B cell (primary cell): ENCODE measurements around the gene ZNF622. TPM values are rescaled to one million over a fixed set of nuclear protein-coding genes. Genes with fewer than 3 reads are reported as not detected.
"Not testable (repeated sequence)": the region's sequence is repeated elsewhere in the genome, so short reads cannot be mapped to it uniquely, and the experiment has no call there.

Source experiments
- ATAC-seq: fragments of 200-7000 bp; cut with Tn5 transposase; one replicate; pipeline ENCODE4 v1.10.0; 2021; ENCODE audit warnings: low read depth, mild to moderate bottlenecking, moderate number of reproducible peaks, moderate library complexity
- CTCF ChIA-PET: fragments of 350-600 bp; sonication (Branson Sonifier 250); formaldehyde crosslinking; loops from one replicate; lab custom pipeline; 2021; ENCODE audit warnings: antibody characterized with exemption, inconsistent platforms; lab: Charles Lee
- POLR2A ChIA-PET: fragments of 350-600 bp; sonication (Branson Sonifier 250); formaldehyde crosslinking; loops from one replicate; lab custom pipeline; 2021; ENCODE audit warnings: antibody characterized with exemption; lab: Charles Lee
- DNase-seq: peaks from one replicate; pipeline ENCODE4 v3.0.0; 2013
- H2AFZ ChIP-seq: 2 replicates; pipeline ENCODE4 v1.6.1; 2012; ENCODE audit warnings: mild to moderate bottlenecking, low read depth, low read length; ENCODE audit not compliant: insufficient read depth, poor library complexity, severe bottlenecking
- H3K27ac ChIP-seq, 2 donors: 1 replicate in 1 of 2; 2 replicates in 1 of 2; pipeline ENCODE4 v1.5.1; 2012 to 2013; ENCODE audit warnings: low read length in 2 of 2, mild to moderate bottlenecking in 2 of 2, moderate library complexity in 1 of 2
- H3K27me3 ChIP-seq, 4 experiments: fragments of 200-600 bp in 1 of 4; sonication (generic) in 1 of 4; replicated peaks in 1 of 4; 1 replicate in 2 of 4; 2 replicates in 2 of 4; pipeline versions ENCODE4 v1.6.1 to v1.7.0; 2013 to 2016; ENCODE audit warnings: low read length in 3 of 4, mild to moderate bottlenecking in 2 of 4, mixed read lengths in 1 of 4, moderate library complexity in 1 of 4; ENCODE audit not compliant: insufficient read depth in 4 of 4, control insufficient read depth in 3 of 4; ENCODE audit errors: control extremely low read depth in 1 of 4
- H3K36me3 ChIP-seq, 2 experiments: replicated peaks in 1 of 2; 1 replicate in 1 of 2; 2 replicates in 1 of 2; pipeline versions ENCODE4 v1.6.1 to v1.7.1; 2013; ENCODE audit warnings: low read length in 1 of 2; ENCODE audit not compliant: insufficient read depth in 2 of 2, control insufficient read depth in 1 of 2; ENCODE audit errors: control extremely low read depth in 1 of 2, extremely low read depth in 1 of 2
- H3K4me1 ChIP-seq, 2 donors: fragments of 200-600 bp in 1 of 2; sonication (generic) in 1 of 2; 1 replicate in 1 of 2; 2 replicates in 1 of 2; pipeline versions ENCODE4 v1.5.1 to v1.6.1; 2013 to 2017; ENCODE audit warnings: low read length in 2 of 2; ENCODE audit not compliant: control insufficient read depth in 2 of 2, insufficient read depth in 2 of 2
- H3K4me2 ChIP-seq: replicated peaks from 2 replicates; pipeline ENCODE3; 2012; ENCODE audit warnings: mild to moderate bottlenecking, low read depth, low read length; ENCODE audit not compliant: poor library complexity, severe bottlenecking
- H3K4me3 ChIP-seq, 5 experiments: fragments of 200-600 bp in 1 of 5; sonication (generic) in 1 of 5; 1 replicate in 3 of 5; 2 replicates in 2 of 5; pipeline versions ENCODE4 v1.5.1 to v1.7.0; 2011 to 2016; ENCODE audit warnings: low read length in 4 of 5, mild to moderate bottlenecking in 4 of 5, low read depth in 2 of 5, control low read depth in 1 of 5, moderate library complexity in 1 of 5; ENCODE audit not compliant: insufficient read depth in 1 of 5; ENCODE audit errors: control extremely low read depth in 1 of 5, extremely low read depth in 1 of 5
- H3K79me2 ChIP-seq: fragments of 200-600 bp; sonication (generic); one replicate; pipeline ENCODE4 v1.6.0; 2016; ENCODE audit warnings: low read length; ENCODE audit not compliant: control insufficient read depth, insufficient read depth
- H3K9ac ChIP-seq: fragments of 200-600 bp; sonication (generic); 2 replicates; pipeline ENCODE4 v1.6.1; 2017; ENCODE audit warnings: mild to moderate bottlenecking, low read length, moderate library complexity
- H3K9me3 ChIP-seq, 3 donors: one replicate each; pipeline versions ENCODE4 v1.6.1 to v1.7.1; 2013; ENCODE audit warnings: low read length in 2 of 3; ENCODE audit not compliant: control insufficient read depth in 2 of 3, insufficient read depth in 1 of 3; ENCODE audit errors: control extremely low read depth in 1 of 3
- H4K20me1 ChIP-seq: 2 replicates; pipeline ENCODE4 v1.6.0; 2012; ENCODE audit warnings: mild to moderate bottlenecking, low read length; ENCODE audit not compliant: insufficient read depth, control insufficient read depth, poor library complexity, severe bottlenecking
- H3K27ac Mint-ChIP-seq: one replicate; pipeline ENCODE4 v1.8.0; 2021; ENCODE audit warnings: mixed read lengths
- H3K27me3 Mint-ChIP-seq: one replicate; pipeline ENCODE4 v1.8.0; 2021; ENCODE audit warnings: mixed read lengths
- H3K4me1 Mint-ChIP-seq: one replicate; pipeline ENCODE4 v1.8.0; 2021; ENCODE audit warnings: mixed read lengths
- H3K4me3 Mint-ChIP-seq: one replicate; pipeline ENCODE4 v1.8.0; 2021; ENCODE audit warnings: mixed read lengths
- H3K9me3 Mint-ChIP-seq: one replicate; pipeline ENCODE4 v1.8.0; 2022; ENCODE audit warnings: mixed read lengths; ENCODE audit not compliant: insufficient read depth
- EZH2 ChIP-seq: IDR thresholded peaks from 2 replicates; pipeline ENCODE4 v1.6.1; 2012; ENCODE audit warnings: borderline replicate concordance, low read depth, mild to moderate bottlenecking, moderate library complexity, low read length; ENCODE audit not compliant: insufficient read depth, poor library complexity, severe bottlenecking
- WGBS: methylation state at CpG from one replicate; pipeline ENCODE4 v1.1.5; 2013; ENCODE audit warnings: missing lambda C conversion rate; ENCODE audit not compliant: insufficient coverage; 5-methylcytosine and 5-hydroxymethylcytosine counted together
- intact Hi-C: fragments of 100-400 bp; cut with micrococcal nuclease; formaldehyde crosslinking; loops from one replicate; pipeline ENCODE4 v1.10.0; 2022
- polyA plus RNA-seq: library from polyadenylated mRNA; depleted of rRNA; stranded (reverse); fragments of >200 nt; gene quantifications from 2 replicates; pipeline ENCODE4 v1.2.3, GENCODE V29; 2012
- total RNA-seq, 2 donors: library from RNA; stranded (reverse); fragments of 120-200 nt in 1 of 2; gene quantifications; 1 replicate in 1 of 2; 2 replicates in 1 of 2; pipeline versions ENCODE4 v1.2.3 to v1.2.4, GENCODE V29; 2013 to 2022
- TF ChIP-seq, protein P1 (sequence below): fragments of 200-600 bp; IDR thresholded peaks from one replicate; pipeline ENCODE4 v1.8.0; 2022; ENCODE audit warnings: antibody characterized with exemption, mild to moderate bottlenecking

Gene ZNF622
- total and polyA plus RNA-seq, 2 donors (not counting 1 experiment from before 2014, with no cell fraction given), result 7.5 to 37.1 TPM

- Histone ChIP-seq H3K9ac (no peak overlapping the region), H3K36me3 (no peaks in the 10 kb centered on the region), H3K9me3 (no peaks in the 10 kb centered on the region), H4K20me1 (no peaks in the 10 kb centered on the region), H3K27ac (no peak overlapping the region), H3K27me3 (no peaks in the 10 kb centered on the region), H3K4me3 (no peak overlapping the region), H3K79me2 (no peaks in the 10 kb centered on the region), H3K4me1 (no peaks in the 10 kb centered on the region), H3K4me2 (no peak overlapping the region), H2AFZ (no peak overlapping the region)
- H3K27ac Mint-ChIP-seq, result no peak overlapping the region
- TF ChIP-seq, protein P1, sequence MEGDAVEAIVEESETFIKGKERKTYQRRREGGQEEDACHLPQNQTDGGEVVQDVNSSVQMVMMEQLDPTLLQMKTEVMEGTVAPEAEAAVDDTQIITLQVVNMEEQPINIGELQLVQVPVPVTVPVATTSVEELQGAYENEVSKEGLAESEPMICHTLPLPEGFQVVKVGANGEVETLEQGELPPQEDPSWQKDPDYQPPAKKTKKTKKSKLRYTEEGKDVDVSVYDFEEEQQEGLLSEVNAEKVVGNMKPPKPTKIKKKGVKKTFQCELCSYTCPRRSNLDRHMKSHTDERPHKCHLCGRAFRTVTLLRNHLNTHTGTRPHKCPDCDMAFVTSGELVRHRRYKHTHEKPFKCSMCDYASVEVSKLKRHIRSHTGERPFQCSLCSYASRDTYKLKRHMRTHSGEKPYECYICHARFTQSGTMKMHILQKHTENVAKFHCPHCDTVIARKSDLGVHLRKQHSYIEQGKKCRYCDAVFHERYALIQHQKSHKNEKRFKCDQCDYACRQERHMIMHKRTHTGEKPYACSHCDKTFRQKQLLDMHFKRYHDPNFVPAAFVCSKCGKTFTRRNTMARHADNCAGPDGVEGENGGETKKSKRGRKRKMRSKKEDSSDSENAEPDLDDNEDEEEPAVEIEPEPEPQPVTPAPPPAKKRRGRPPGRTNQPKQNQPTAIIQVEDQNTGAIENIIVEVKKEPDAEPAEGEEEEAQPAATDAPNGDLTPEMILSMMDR, result no peak
- no peak for TF ChIP-seq EZH2
- WGBS, result no CpG with 5 or more reads among the region's 3 CpGs
- ChIA-PET CTCF (interaction anchor here (2.5 kb wide), 1 partner anchor 22 kb away, joined by 10 read pairs; no protein-coding TSS in a partner anchor), POLR2A (no interaction called here)
- no peaks in the 10 kb centered on the region for H3K4me1 Mint-ChIP-seq
- no peak for DNase-seq
- H3K4me3 Mint-ChIP-seq, result no peak overlapping the region
- H3K27me3 Mint-ChIP-seq, result peaks cover 8% of the 10 kb centered on the region
- no peak for ATAC-seq
- intact Hi-C loops, result no loop called here
- no peaks in the 10 kb centered on the region for H3K9me3 Mint-ChIP-seq
Measured at GRCh38 chr5:16477541-16477940, 11.9 kb upstream of the ZNF622 start.

DNA sequence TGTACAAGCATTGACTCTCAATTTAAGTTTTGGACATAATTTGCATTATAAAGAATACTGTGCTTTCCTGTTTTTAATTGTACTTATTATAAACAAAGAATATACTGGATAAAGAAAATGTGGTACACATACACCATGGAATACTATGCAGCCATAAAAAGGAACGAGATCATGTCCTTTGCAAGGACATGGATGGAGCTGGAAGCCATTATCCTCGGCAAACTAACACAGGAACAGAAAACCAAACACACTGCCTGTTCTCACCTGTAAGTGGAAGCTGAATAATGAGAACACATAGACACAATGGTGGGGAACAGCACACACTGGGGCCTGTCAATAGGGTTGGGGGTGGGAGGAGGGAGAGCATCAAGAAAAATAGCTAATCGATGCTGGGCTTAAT lies 10.8 kb upstream of the ZNF622 start:
- H3K36me3 ChIP-seq, DNase-seq, H3K4me1 ChIP-seq, H3K27ac Mint-ChIP-seq, H2AFZ ChIP-seq, H3K4me1 Mint-ChIP-seq, H3K27me3 Mint-ChIP-seq, H3K27me3 ChIP-seq, H3K9ac ChIP-seq, ATAC-seq, intact Hi-C loops, H3K9me3 ChIP-seq, POLR2A ChIA-PET, H4K20me1 ChIP-seq, H3K9me3 Mint-ChIP-seq, H3K27ac ChIP-seq, H3K4me3 ChIP-seq, H3K4me2 ChIP-seq, H3K79me2 ChIP-seq, H3K4me3 Mint-ChIP-seq: not testable (repeated sequence)
- CTCF ChIA-PET, result interaction anchor here (2.5 kb wide), 1 partner anchor 21 kb away, joined by 10 read pairs; no protein-coding TSS in a partner anchor
- no CpG with 5 or more reads among the region's 3 CpGs for whole genome bisulfite sequencing
